H9 (cell line): ENCODE data around the gene SDHB. TPM values are rescaled to one million over a fixed set of nuclear protein-coding genes. Genes with fewer than 3 reads are reported as not detected.

ENCODE experiments used
- DNase-seq: peaks from one replicate; pipeline ENCODE4 v3.0.0-alpha.2; 2017
- H2AFZ ChIP-seq: one replicate; pipeline ENCODE4 v1.6.1; 2013; ENCODE audit warnings: mild to moderate bottlenecking, low read length, control low read depth, moderate library complexity
- H2AK5ac ChIP-seq: 2 replicates; pipeline ENCODE4 v1.6.1; 2013; ENCODE audit warnings: low read length, control low read depth, mixed read lengths; ENCODE audit not compliant: insufficient read length
- H2BK120ac ChIP-seq: one replicate; pipeline ENCODE4 v1.6.1; 2013; ENCODE audit warnings: low read depth, mild to moderate bottlenecking, low read length, control low read depth, inconsistent platforms; ENCODE audit not compliant: poor library complexity, severe bottlenecking
- H2BK12ac ChIP-seq: 2 replicates; pipeline ENCODE4 v1.6.1; 2013; ENCODE audit warnings: low read length, control low read depth, mixed read lengths, low read depth; ENCODE audit not compliant: insufficient read length
- H2BK15ac ChIP-seq: 2 replicates; pipeline ENCODE4 v1.6.1; 2013; ENCODE audit warnings: low read depth, low read length, control low read depth
- H2BK20ac ChIP-seq: one replicate; pipeline ENCODE4 v1.6.1; 2013; ENCODE audit warnings: low read depth, mild to moderate bottlenecking, low read length, control low read depth, inconsistent platforms; ENCODE audit not compliant: poor library complexity, severe bottlenecking
- H2BK5ac ChIP-seq: 2 replicates; pipeline ENCODE4 v1.6.1; 2013; ENCODE audit warnings: low read length, control low read depth, mixed read lengths; ENCODE audit not compliant: insufficient read length
- H3K14ac ChIP-seq: 2 replicates; pipeline ENCODE4 v1.6.1; 2013; ENCODE audit warnings: low read length, control low read depth; ENCODE audit not compliant: insufficient read depth
- H3K18ac ChIP-seq: 2 replicates; pipeline ENCODE4 v1.6.1; 2013; ENCODE audit warnings: low read depth, mild to moderate bottlenecking, mixed read lengths, low read length, control low read depth; ENCODE audit not compliant: insufficient read length
- H3K23ac ChIP-seq: 2 replicates; pipeline ENCODE4 v1.6.1; 2013; ENCODE audit warnings: low read length, control low read depth, mixed read lengths, low read depth; ENCODE audit not compliant: insufficient read length
- H3K23me2 ChIP-seq: 2 replicates; pipeline ENCODE4 v1.6.1; 2013; ENCODE audit warnings: low read depth, mild to moderate bottlenecking, mixed read lengths, low read length, control low read depth; ENCODE audit not compliant: insufficient read length, poor library complexity, severe bottlenecking
- H3K27ac ChIP-seq: 2 replicates; pipeline ENCODE4 v1.5.1; 2013; ENCODE audit warnings: low read length, control low read depth, mixed read lengths, low read depth; ENCODE audit not compliant: insufficient read length
- H3K27me3 ChIP-seq: 2 replicates; pipeline ENCODE4 v1.6.1; 2013; ENCODE audit warnings: low read length, control low read depth, inconsistent platforms; ENCODE audit not compliant: insufficient read depth
- H3K4ac ChIP-seq: 2 replicates; pipeline ENCODE4 v1.6.1; 2013; ENCODE audit warnings: low read depth, mild to moderate bottlenecking, control low read depth, inconsistent platforms, low read length, moderate library complexity
- H3K4me1 ChIP-seq: 2 replicates; pipeline ENCODE4 v1.6.1; 2013; ENCODE audit warnings: low read length, control low read depth, inconsistent platforms; ENCODE audit not compliant: insufficient read depth
- H3K4me2 ChIP-seq: 2 replicates; pipeline ENCODE4 v1.6.1; 2013; ENCODE audit warnings: low read length, control low read depth, mixed read lengths; ENCODE audit not compliant: insufficient read length, insufficient read depth
- H3K56ac ChIP-seq: 2 replicates; pipeline ENCODE4 v1.6.1; 2013; ENCODE audit warnings: low read depth, mild to moderate bottlenecking, mixed read lengths, low read length, control low read depth; ENCODE audit not compliant: insufficient read length
- H3K79me1 ChIP-seq: 2 replicates; pipeline ENCODE4 v1.6.1; 2013; ENCODE audit warnings: low read depth, mild to moderate bottlenecking, moderate library complexity, low read length, control low read depth, inconsistent platforms; ENCODE audit not compliant: insufficient read depth, poor library complexity, severe bottlenecking
- H3K79me2 ChIP-seq: 2 replicates; pipeline ENCODE4 v1.6.1; 2013; ENCODE audit warnings: low read length, control low read depth, inconsistent platforms; ENCODE audit not compliant: insufficient read depth
- H3K9ac ChIP-seq: 2 replicates; pipeline ENCODE4 v1.6.1; 2013; ENCODE audit warnings: low read length, control low read depth, mixed read lengths; ENCODE audit not compliant: insufficient read length; ENCODE audit errors: extremely low read depth
- H3K9me3 ChIP-seq: one replicate; pipeline ENCODE4 v1.6.1; 2013; ENCODE audit warnings: low read depth, low read length, inconsistent platforms; ENCODE audit not compliant: control insufficient read depth
- H3T11ph ChIP-seq: one replicate; pipeline ENCODE4 v1.6.1; 2013; ENCODE audit warnings: mild to moderate bottlenecking, low read length, control low read depth, inconsistent platforms
- H4K20me1 ChIP-seq: one replicate; pipeline ENCODE4 v1.6.1; 2013; ENCODE audit not compliant: control insufficient read depth, insufficient read length, insufficient read depth
- H4K5ac ChIP-seq: 2 replicates; pipeline ENCODE4 v1.6.1; 2013; ENCODE audit warnings: low read depth, mild to moderate bottlenecking, mixed read lengths, low read length, control low read depth; ENCODE audit not compliant: insufficient read length
- H4K8ac ChIP-seq: replicated peaks from 2 replicates; pipeline ENCODE4 v1.6.1; 2013; ENCODE audit warnings: low read length, control low read depth, mixed read lengths, low read depth; ENCODE audit not compliant: insufficient read length
- H4K91ac ChIP-seq: 2 replicates; pipeline ENCODE4 v1.6.1; 2013; ENCODE audit warnings: low read depth, mild to moderate bottlenecking, moderate library complexity, mixed read lengths, low read length, control low read depth; ENCODE audit not compliant: insufficient read length
- H3K27ac Mint-ChIP-seq, 3 experiments: 2 replicates in 2 of 3; 3 replicates in 1 of 3; pipeline ENCODE4 v1.8.0; 2020 to 2021; ENCODE audit warnings: mixed read lengths in 3 of 3, mild to moderate bottlenecking in 1 of 3, moderate library complexity in 1 of 3
- H3K27me3 Mint-ChIP-seq: 2 replicates; pipeline ENCODE4 v1.8.0; 2021; ENCODE audit warnings: low read depth, mild to moderate bottlenecking, moderate library complexity, mixed read lengths
- H3K36me3 Mint-ChIP-seq, 3 experiments: 2 replicates in 2 of 3; 3 replicates in 1 of 3; pipeline ENCODE4 v1.8.0; 2020 to 2021; ENCODE audit warnings: low read depth in 3 of 3, mixed read lengths in 3 of 3; ENCODE audit not compliant: insufficient read depth in 1 of 3
- H3K4me1 Mint-ChIP-seq, 2 experiments: 2 replicates each; pipeline ENCODE4 v1.8.0; 2020; ENCODE audit warnings: mixed read lengths in 2 of 2
- H3K4me3 Mint-ChIP-seq, 2 experiments: 2 replicates in 1 of 2; 3 replicates in 1 of 2; pipeline ENCODE4 v1.8.0; 2020 to 2021; ENCODE audit warnings: mild to moderate bottlenecking in 2 of 2, mixed read lengths in 2 of 2, moderate library complexity in 1 of 2
- H3K9me3 Mint-ChIP-seq, 2 experiments: 2 replicates in 1 of 2; 3 replicates in 1 of 2; pipeline ENCODE4 v1.8.0; 2020; ENCODE audit warnings: mild to moderate bottlenecking in 2 of 2, mixed read lengths in 2 of 2, moderate library complexity in 1 of 2
- WGBS: extraction: QIAGEN DNeasy Blood & Tissue Kit; methylation state at CpG from one replicate; pipeline ENCODE4 v1.1.7; 2013; ENCODE audit warnings: missing lambda C conversion rate, low lambda C conversion rate, mixed read lengths; ENCODE audit not compliant: insufficient read length; ENCODE audit errors: extremely low coverage; 5-methylcytosine and 5-hydroxymethylcytosine counted together
- total RNA-seq: library from RNA; stranded (reverse); gene quantifications from 2 replicates; pipeline ENCODE4 v1.2.1, GENCODE V29; 2021
- TF ChIP-seq, protein P1 (sequence below): fragments of 200-600 bp; sonication (generic); conservative IDR thresholded peaks from 3 replicates; pipeline ENCODE4 v1.8.0; 2021; ENCODE audit warnings: antibody characterized with exemption, mild to moderate bottlenecking

The SDHB gene
- total RNA-seq, 1 experiment from 2014 or later = 77.5 TPM

GRCh38 chr1:17094664-17095063 is 40.8 kb upstream of the SDHB start:
- no peaks in the 10 kb centered on the region for H3K4me1 ChIP-seq
- no peak overlapping the region for H3K27ac ChIP-seq
- no peak overlapping the region for H3K56ac ChIP-seq
- no peak overlapping the region for H2BK120ac ChIP-seq
- H3K18ac ChIP-seq = no peak overlapping the region
- no peak overlapping the region for H4K5ac ChIP-seq
- no peak overlapping the region for H4K8ac ChIP-seq
- DNase-seq = no peak
- Mint-ChIP-seq H3K9me3 (no peaks in the 10 kb centered on the region; a peak in 2 of 5 replicates), H3K27ac (no peak overlapping the region), H3K4me1 (peaks cover 13 to 25% of the 10 kb centered on the region in 2 experiments), H3K36me3 (no peaks in the 10 kb centered on the region), H3K27me3 (peaks cover 2% of the 10 kb centered on the region), H3K4me3 (no peak overlapping the region)
- no peak overlapping the region for H2BK12ac ChIP-seq
- H3T11ph ChIP-seq = no peak overlapping the region
- no CpG with 5 or more reads among the region's 5 CpGs for WGBS
- no peak overlapping the region for H2AFZ ChIP-seq
- no peak overlapping the region for H3K23ac ChIP-seq
- H3K9me3 ChIP-seq = no peaks in the 10 kb centered on the region
- no peak overlapping the region for H2AK5ac ChIP-seq
- H3K9ac ChIP-seq = no peak overlapping the region
- H3K79me1 ChIP-seq = no peaks in the 10 kb centered on the region
- H3K14ac ChIP-seq = no peak overlapping the region
- H3K23me2 ChIP-seq = no peaks in the 10 kb centered on the region
- no peak overlapping the region for H3K4ac ChIP-seq
- H2BK20ac ChIP-seq = no peak overlapping the region
- no peak overlapping the region for H3K4me2 ChIP-seq
- H4K20me1 ChIP-seq = no peaks in the 10 kb centered on the region
- H2BK15ac ChIP-seq = no peak overlapping the region
- H4K91ac ChIP-seq = no peak overlapping the region
- TF ChIP-seq, protein P1, sequence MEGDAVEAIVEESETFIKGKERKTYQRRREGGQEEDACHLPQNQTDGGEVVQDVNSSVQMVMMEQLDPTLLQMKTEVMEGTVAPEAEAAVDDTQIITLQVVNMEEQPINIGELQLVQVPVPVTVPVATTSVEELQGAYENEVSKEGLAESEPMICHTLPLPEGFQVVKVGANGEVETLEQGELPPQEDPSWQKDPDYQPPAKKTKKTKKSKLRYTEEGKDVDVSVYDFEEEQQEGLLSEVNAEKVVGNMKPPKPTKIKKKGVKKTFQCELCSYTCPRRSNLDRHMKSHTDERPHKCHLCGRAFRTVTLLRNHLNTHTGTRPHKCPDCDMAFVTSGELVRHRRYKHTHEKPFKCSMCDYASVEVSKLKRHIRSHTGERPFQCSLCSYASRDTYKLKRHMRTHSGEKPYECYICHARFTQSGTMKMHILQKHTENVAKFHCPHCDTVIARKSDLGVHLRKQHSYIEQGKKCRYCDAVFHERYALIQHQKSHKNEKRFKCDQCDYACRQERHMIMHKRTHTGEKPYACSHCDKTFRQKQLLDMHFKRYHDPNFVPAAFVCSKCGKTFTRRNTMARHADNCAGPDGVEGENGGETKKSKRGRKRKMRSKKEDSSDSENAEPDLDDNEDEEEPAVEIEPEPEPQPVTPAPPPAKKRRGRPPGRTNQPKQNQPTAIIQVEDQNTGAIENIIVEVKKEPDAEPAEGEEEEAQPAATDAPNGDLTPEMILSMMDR = no peak
- H3K27me3 ChIP-seq = no peaks in the 10 kb centered on the region
- H2BK5ac ChIP-seq = no peak overlapping the region
- no peaks in the 10 kb centered on the region for H3K79me2 ChIP-seq
